ENCODE measurements around the gene CADM4. TPM values are rescaled to one million over a fixed set of nuclear protein-coding genes. Genes with fewer than 3 reads are reported as not detected.

Gene CADM4
- total RNA-seq, 1 donor from 2014 or later = 3.5 TPM

- Histone ChIP-seq H3K27me3 (no peaks in the 10 kb centered on the region), H3K4me3 (no peak overlapping the region), H3K27ac (no peak overlapping the region), H3K4me1 (peaks cover 0 to 7% of the 10 kb centered on the region in 2 donors), H3K9me3 (no peaks in the 10 kb centered on the region), H3K36me3 (no peaks in the 10 kb centered on the region)
- no peak for DNase-seq (ENCODE audit: low spot score in 2 of 2)
- no peak for TF ChIP-seq CTCF (IDR thresholded peaks at IDR 0.05)
- intact Hi-C loops (cut with DNase I) = no loop called here
Observed at GRCh38 chr19:43623889-43624670, 15.6 kb downstream of the CADM4 start.

DNA sequence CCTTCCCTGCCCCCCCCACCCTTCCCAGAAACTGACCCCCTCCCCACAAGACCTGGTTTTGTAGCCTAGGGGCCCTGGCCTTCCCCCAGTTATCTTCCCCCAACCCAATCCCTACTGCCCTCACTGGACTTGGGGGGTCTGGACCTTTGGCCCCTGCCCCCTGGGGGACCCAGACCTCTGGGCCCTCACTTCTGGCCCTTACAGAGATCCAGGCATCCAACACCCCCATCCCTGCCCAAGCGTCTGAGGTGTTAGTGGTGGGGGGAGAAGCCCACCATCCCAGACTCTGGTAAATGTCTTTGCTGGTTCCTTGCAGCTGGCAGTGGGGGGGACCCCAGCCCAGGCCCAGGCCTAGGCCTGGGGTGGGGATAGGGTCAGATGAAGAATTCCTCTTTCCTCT, 16.7 kb downstream of the CADM4 start:
- intact Hi-C loops (cut with DNase I) = no loop called here
- Histone ChIP-seq H3K9me3 (no peaks in the 10 kb centered on the region), H3K4me3 (no peak overlapping the region), H3K27me3 (no peaks in the 10 kb centered on the region), H3K36me3 (no peaks in the 10 kb centered on the region), H3K27ac (no peak overlapping the region), H3K4me1 (peaks cover 0 to 7% of the 10 kb centered on the region in 2 donors)
- DNase-seq (ENCODE audit: low spot score in 2 of 2) = no peak
- TF ChIP-seq CTCF (IDR thresholded peaks at IDR 0.05) = no peak

- Histone ChIP-seq H3K27ac (no peak overlapping the region), H3K9me3 (no peaks in the 10 kb centered on the region), H3K27me3 (no peaks in the 10 kb centered on the region), H3K4me1 (peaks cover 0 to 7% of the 10 kb centered on the region in 2 donors), H3K36me3 (no peaks in the 10 kb centered on the region), H3K4me3 (no peak overlapping the region)
- DNase-seq (ENCODE audit: low spot score in 2 of 2) = no peak
- intact Hi-C loops (cut with DNase I) = no loop called here
- no peak for TF ChIP-seq CTCF (IDR thresholded peaks at IDR 0.05)
Observed at GRCh38 chr19:43622070-43622469, 17.6 kb downstream of the CADM4 start.

- TF ChIP-seq CTCF (IDR thresholded peaks at IDR 0.05) = no peak
- H3K27me3 ChIP-seq = no peaks in the 10 kb centered on the region
- no peaks in the 10 kb centered on the region for H3K9me3 ChIP-seq
- no peaks in the 10 kb centered on the region for H3K36me3 ChIP-seq
- H3K27ac ChIP-seq = peak overlapping the region; percentile 87 to 89
- no peak for DNase-seq (ENCODE audit: low spot score in 2 of 2)
- H3K4me3 ChIP-seq = peak overlapping the region; percentile 69 to 75
- H3K4me1 ChIP-seq = peaks cover 0 to 7% of the 10 kb centered on the region in 2 donors
- intact Hi-C loops (cut with DNase I) = loop anchor here (2.0 kb wide), 1 partner anchor 44 kb away; no protein-coding TSS in a partner anchor
Observed at GRCh38 chr19:43620061-43621001, 19.3 kb downstream of the CADM4 start.

DNA sequence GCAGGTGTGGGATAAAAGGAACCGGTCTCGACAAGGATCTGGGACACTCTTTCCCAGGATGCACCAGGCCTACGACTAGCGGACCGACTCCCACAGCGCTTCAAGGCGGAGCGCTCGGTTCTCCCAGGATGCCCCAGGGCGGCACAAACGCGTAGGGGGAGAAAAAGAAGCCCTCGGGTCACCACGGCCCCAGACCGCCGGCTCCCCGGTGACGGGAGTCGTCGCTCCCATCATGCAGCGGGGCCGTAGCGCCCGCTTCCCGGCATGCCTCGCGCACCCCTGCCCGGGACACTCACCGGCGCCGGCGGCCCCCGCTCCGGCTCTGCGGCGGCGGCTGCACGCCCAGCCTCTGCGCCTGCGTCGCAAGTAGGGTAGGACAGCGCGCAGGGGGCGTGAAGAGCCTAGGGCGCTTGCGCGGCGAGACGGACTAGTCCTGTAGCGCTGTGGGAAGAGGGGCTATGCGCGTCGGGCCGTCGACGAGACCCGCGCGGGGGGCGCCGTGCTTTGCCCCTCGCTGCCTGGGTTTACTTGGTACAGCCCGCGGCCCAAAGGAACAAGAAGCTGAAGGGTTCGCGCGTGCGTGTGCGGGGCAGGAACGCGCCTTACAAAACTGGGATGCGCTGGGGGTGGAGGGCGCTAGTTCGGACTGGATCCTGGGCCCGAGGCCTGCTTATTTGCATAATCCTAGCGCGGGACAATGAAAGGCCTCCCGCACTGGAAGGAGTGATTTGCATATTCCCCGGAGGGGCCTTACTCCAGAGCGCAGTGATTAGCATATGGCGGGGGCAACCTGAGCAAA, 20.2 kb downstream of the CADM4 start, which contains the start of gene ZNF428:
ZNF428 (minus strand) TSS at position 368 of the 799 bp plus-strand sequence. CDS start 5,325 bp downstream, outside the sequence.
- Histone ChIP-seq H3K4me3 (peak within 1 kb of the TSS; percentile 69 to 75), H3K9me3 (no peaks in the 10 kb centered on the region), H3K36me3 (no peaks in the 10 kb centered on the region), H3K27ac (peak within 1 kb of the TSS; percentile 87 to 89), H3K27me3 (no peaks in the 10 kb centered on the region), H3K4me1 (peaks cover 0 to 7% of the 10 kb centered on the region in 2 donors)
- no peak for TF ChIP-seq CTCF (IDR thresholded peaks at IDR 0.05)
- peak; percentile 50 to 92 for DNase-seq (ENCODE audit: low spot score in 2 of 2)
- intact Hi-C loops (cut with DNase I) = loop anchor here (1.0 to 2.0 kb wide), 3 partner anchors 23 to 49 kb away; partner anchors contain the start of genes IRGQ and ZNF576

Data from ascending aorta (tissue), 2 donors.